Activated T-cell treated with anti-CD3 and anti-CD28 coated beads for 48 hours (primary cell): ENCODE measurements around the gene APP.
"Not testable (repeated sequence)": the region's sequence is repeated elsewhere in the genome, so short reads cannot be mapped to it uniquely, and the experiment has no call there.

Source experiments
- DNase-seq: peaks from one replicate; pipeline ENCODE4 v3.0.0-alpha.2; 2020; ENCODE audit warnings: low read depth

APP gene

DNA sequence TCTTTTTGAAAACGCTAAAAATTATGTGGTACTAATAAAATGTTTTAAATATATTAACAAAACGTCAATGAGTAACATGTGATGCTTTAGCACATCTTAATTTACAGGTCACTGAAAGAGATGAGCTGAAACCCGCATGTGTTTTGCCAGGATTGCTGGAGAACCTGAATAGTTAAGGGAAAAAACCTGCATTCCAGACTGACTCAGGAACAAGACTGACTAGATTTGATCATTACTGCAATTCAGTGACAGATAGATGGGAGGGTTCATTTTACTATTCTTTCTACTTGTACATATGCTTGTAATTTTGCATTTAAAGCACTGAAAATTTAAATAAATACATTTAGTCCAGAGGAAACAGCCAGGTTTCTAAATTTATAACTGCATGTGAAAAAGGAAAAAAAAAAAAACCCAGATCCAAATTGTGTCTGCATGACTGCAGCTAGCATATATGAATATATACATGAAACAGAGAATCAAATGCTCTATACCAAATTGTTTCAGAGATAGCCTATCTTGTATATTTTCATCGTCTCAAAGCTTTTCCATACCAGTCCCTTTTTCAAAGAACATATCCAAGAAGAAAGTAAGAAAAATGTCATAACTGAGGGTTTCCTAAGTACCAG, 71.7 kb downstream of the APP start:
- no peak for DNase-seq

DNA sequence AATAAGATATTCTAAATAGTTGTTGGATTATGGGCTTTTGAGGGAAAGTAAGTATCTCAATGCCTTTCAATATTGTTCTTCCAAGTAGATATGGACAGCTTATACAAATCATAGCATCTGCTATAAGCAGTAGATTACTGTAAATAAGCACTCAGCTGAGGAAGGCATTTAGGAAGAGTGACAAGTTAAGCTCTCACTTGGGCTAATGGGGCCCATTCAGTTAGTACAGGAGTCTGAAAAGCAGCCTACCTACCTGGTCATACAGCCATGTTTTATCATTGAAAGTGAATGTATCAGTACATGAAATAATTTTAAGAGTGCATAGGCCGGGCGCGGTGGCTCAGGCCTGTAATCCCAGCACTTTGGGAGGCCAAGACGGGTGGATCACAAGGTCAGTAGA, 73.1 kb downstream of the APP start:
- DNase-seq: no peak

DNA sequence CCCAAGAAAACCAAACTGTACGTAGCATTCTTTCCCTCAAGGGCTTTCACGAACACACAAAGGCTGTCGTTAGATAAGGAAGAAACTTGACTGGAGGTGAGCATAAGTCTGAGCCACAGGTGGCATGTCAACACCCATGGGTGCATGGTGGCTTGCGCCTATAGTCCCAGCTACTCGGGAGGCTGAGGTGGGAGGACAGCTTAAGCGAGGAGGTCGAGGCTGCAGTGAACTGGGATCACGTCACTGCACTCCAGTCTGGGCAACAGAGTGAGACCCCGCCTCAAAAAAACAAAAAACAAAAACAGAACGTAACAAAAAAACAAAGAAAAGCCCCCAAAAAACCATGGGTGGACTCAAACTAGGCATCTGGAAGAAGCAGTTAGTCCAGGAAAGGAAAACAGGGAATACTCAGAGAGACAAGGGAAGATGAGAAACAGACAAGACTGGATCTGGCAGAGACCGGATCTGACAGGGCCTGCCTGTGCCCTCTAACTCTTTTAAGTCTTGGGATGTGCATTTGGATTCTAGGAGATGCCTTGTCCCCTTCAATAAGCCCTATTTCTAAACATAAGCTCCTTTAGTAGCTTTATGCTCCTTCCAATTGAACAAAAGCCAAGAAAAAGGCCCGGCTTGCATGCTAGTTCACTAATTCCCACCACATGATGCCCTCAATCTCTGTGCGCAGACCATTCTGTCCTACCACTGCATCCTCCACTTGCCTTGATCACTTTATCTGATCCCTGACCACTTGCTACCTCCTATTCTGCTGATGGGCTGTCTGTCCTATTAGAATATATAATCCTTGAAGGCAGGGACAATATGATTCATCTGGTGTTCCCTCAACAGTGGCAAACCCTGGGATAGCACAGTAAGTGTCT, 73.8 kb downstream of the APP start:
- no peak for DNase-seq

DNA sequence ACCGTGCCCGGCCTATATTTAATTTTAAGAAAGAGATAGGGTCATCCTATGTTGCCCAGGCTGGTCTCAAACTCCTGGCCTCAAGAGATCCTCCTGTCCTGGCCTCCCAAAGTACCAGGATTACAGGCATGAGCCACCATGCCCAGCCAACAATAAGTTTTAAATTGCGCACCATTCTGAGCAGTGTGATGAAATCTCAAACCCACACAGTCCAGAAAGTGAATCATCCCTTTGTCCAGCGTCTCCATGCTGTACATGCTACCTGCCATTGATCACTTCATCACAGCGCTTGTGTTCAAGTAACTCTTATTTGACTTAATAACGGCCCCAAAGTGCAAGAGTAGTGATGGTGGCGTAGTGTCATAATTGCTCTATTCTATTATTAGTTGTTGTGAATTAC, 75.4 kb downstream of the APP start:
- no peak for DNase-seq

DNA sequence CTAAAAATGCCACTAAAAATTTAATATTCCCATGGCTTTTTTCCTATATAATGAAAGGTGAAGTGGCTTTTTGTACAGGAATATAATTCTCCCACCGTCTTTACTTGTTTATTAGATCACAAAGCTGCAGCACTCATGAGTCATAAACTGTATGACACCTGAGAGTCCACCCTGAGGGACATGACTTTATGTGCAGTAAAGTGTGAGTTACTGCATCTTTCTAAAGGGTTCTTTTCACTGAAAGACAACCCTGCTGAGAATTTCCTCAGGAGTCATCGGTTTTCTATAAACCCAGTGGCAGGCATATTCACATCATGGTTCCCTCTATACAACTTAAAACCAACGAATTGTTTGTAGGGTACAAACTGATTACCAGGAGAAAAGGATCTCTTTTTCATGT, 77.4 kb downstream of the APP start:
- no peak for DNase-seq

DNA sequence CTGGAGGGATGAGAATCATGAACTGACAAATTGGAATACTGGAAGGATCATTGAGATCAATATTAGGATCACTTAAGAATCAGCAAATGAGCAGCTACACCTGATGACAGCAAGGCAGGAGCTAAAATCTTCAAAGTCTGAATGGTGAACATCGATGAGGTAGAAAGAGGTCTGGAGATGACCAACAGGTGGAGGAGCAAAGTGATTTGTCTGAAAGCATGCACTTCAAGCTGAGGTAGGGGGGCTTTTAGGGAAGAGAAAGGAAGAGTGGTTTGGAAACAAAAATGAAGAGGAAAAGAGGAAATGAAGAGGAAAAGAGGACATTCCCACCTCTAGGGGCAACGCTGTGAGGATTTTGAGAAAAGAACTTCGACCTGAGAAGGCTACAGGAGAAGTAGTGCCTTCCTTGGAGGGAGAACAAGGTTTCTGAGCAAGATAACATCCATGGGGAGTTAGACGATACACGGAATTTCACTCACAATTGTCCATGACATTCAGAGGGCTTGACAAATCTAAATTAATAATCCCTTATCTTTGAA, 79.0 kb downstream of the APP start:
- DNase-seq: no peak

DNA sequence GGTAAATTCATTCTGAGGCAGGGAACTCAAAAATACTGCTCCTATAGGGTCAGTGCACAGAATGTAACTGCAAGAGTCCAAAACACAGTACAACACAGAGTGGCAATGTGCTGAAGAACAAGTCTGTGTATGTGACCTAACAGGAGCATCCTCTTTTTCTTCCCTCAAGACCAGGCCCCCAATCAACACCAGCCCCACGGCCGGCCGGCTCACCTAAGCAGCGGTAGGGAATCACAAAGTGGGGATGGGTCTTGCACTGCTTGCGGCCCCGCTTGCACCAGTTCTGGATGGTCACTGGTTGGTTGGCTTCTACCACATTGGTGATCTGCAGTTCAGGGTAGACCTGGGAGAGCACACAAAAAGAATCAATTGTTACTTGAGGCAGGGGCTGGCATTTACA, 80.8 kb downstream of the APP start:
- DNase-seq: no peak

DNA sequence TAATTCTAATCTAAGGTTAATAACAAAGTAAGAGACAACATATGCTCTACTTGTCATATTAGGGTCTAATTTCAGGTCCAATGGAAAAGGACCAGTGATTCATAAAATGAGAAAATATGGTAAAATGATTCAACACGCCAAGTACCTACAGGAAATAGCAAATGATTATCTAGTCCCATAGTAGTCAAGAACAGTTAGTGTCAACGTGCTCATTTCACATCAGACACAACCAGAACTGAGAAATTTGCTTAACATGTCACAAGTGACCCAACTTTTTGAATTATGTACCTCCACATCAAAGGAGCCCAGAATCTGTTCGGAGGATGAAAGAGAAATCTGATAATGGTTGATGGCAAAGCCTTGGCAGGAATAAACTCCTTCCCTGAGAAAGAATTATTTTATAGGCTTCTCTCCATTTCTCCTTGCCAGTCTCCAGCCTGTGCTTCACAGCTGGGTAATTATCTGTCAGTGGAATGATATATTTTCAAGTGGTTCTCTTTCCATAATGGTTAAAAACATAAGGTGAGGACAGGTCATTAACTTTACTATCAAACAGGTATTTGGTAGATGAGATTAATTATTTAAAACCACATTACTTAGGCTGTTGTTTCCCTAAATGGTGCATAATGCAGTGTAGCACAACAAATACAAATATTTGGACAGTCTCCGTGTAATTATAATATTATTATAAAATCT, 83.2 kb downstream of the APP start:
- DNase-seq: no peak

DNA sequence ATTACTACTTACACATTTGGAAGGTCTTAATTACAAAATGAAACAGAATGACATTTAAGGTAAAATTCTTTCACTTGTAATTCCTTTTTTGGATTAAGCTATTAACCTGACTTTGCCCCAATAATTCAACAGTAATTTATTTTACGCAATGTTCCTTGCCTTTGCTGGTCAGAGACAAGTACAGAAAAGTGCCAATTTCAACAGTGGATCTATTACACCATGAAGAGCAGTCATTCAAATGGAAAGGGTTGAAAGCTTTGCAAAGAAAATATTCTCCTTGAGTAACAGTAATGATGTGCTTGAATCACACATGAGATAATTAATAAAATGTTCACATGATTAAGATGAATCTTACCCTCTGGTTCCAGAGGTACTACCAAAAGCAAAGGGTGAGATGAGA, 84.7 kb downstream of the APP start:
- DNase-seq: no peak

DNA sequence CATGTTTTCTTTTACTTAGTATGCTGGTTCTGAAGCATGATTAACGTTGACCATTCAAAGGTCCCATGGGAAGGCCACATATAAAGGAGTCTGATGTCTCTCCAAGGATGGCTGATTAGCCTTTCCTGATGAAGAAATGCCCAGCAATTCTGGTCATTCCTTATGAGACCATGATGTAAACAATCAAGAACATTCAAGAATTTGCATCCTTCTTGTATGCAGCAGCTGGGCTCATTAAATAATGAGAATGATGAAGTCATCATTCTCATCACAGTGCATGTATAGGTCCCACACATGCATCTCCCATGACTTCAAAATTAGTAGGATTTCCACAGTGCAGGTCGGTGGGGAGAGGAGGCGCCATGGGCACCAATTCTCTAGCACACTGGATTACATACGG, 85.4 kb downstream of the APP start:
- no peak for DNase-seq

DNA sequence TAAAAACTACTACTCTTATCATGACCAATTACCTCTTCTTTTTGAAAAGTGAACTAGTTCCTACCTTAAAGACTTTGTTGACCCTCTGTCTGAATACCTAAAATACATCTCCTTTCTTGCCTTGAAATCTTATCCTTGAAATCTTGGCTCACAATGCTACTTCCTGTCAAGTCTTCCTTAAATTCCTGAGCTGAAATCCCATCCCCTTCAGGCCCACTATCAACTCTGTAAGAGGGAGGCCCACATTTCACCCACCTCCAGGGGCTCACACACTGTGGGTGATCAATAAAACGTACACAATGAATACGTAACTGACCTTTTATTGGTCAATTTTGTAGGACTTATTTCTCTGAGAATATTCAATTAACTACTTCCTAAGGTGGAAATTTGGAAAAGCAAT, 88.0 kb downstream of the APP start:
- no peak for DNase-seq

DNA sequence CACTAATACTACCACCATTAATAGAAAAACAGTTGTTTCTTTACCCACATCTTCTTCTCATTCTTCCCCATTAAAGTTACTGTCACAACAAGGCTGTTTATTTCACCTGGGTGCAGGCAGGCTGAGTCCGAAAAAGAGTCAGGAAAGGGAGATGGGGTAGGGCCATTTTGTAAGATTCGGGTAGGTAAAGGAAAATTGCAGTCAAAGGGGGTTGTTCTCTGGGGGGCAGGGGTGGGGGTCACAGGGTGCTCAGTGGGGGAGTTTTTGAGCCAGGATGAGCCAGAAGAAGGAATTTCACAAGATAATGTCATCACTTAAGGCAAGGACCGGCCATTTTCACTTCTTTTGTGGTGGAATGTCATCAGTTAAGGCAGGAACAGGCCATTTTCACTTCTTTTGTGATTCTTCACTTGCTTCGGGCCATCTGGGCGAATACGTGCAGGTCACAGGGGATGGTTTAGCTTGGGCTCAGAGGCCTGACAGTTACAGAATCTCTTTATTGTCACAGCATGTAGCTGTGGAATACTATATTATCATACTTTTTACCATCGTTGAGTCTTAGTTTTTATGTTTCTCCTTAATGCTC, 89.3 kb downstream of the APP start:
- not testable (repeated sequence) for DNase-seq

DNA sequence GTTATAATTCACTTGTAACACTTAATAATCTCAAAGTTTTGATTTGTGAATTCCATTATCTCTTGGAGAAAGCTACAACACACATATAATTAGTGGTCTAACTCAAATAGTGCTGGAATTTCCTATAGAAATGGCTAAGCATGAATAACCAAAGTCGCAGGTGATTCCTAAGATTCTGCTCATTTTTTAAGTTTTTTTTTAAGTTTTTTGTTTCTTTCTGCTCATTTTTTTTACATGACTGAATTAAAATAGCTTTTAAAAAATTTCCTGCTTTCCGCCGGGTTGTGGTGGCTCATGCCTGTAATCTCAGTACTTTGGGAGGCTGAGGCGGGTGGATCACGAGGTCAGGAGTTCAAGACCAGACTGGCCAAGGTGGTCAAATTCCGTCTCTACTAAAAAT, 90.4 kb downstream of the APP start:
- DNase-seq: no peak

DNA sequence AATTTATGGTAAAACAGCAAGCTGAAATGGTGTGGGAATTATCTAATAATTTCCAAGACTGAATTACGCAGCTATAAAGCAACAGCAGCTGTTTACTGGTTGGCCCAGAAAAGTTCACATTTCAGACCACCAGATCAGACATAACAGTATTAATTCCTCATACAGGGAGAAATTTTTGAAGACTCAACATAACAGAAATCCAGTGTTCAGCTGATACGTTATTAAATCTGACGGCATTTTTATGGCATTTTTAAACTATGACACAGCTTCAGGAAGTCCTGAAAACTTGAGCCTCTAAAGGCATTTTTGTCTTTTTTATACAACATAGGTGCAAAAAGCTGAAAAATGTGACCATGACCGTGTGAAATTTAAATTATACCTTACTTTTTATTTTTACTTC, 91.2 kb downstream of the APP start:
- no peak for DNase-seq

DNA sequence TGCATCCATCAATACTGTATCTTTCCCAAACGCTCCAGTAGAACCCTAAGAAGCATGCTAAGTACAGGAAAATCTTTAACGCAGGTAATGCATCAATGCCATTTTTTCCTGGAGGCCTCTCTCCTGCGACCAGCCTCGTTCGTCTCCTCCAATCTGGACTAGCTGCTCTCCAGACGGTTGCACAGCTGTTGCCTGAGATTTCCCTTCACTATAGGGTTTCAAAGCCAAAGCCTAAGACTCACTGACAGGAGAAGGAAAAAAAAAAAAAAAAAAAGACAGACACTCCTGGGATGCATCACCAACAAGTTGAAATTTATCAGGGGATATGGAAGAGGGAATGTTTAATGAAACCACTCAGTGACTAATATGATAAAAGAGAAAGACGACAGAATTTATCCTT, 93.0 kb downstream of the APP start:
- no peak for DNase-seq

DNA sequence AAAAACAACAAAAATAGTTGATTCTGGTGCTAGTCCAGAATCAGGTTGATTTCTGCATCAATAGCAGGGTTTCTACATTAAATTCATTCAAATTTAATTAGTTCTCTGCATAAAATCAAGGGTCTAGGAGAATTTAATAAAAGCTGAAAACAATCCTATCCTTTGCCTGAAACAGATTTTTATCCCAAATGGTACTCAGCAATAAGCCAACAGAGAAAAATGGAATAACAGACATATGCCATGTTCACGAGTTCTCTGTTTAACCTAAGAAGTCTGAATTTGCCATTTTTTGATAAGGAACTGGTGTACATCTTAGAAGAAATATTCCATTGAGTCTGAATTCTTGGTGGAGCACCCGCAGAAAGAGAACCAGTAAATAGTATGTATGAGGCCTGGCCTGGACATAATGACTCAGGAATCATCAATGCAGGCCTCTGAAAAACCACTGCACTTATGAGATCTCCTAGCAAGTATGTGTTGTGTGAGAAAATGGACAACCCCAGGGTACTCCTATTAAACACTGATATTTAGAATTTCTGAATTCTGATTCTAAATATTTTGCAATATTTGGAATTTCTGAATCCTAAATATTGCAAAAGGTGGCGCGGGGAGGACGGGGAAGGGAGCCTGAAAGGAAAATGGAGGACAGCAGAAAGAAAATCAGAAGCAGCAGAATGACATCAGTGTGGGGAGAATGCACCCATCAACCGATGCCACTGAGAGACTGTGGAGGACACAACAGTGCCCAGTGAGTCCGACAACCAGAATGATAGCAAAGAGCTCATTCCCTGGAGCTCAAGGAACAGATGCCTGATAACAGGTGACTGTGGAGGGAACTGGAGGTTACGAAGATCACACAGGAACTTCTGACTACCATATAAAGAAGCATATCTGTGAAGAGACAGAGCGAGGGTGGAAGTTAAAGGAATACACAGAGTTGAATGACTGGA, 97.6 kb downstream of the APP start:
- DNase-seq: no peak

DNA sequence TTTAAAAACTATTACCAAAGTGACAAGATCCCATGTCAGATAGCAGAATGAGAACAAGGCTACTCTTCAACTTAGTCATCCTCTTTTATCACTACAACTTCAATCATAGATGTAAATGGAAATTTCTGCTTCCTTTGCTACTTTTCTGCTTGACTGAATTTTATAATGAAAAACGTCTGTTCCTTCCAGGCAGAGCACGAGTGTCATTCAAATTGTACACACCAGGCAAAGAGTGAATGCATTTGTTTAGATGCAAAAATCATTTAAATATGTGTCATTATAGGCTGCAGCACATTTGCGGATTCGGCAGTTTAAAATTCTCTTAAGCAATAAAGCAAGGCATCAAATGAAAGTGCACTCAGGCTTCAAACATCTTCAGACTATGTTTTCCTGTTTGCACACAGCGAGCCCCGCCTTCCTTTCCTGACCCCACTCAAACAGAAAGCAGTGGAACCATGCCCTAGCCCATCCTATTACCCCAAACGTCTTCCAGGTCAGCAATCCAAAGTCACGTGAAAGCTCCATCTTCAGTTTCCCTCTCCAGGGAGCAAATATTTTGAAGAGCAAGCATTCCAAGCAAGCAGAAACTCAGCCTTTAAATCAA, 99.6 kb downstream of the APP start:
- DNase-seq: no peak

DNA sequence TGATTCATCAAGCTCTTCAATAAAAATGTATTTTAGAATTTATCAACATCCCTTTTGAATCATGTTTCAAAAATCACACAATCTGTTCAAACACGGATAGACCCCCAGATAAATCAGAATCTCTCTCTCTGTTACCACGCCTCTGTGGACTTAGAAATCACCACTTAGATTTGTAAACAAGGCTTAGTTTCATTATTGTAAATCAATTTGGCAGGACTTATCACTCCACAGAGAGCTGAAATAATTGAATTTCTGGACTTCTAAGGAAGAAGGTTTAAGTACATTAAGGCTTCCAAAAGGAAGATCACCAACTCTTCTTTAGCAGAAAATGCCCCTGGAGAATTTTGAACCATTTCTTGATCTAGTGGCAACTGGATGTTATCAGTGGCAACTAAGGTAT, 100.4 kb downstream of the APP start:
- no peak for DNase-seq

DNA sequence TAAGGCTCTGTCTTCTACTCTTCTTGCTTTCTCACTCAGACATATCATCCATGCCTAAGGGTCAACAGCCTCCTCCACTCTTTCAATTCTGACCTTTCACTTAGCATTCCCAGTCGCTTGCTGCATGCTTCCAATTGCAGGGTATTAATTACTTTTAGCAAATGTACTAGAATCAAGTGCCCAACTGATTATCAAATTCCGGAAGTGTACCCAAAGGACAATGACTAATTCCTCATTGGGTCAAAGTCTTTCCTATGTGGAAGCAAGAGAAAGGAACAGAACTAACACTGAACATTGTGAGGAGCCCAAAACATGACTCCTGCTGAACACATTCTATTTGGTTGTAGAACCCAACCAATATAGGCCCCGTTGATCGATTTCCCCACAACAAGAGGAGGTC, 101.8 kb downstream of the APP start:
- DNase-seq: no peak

DNA sequence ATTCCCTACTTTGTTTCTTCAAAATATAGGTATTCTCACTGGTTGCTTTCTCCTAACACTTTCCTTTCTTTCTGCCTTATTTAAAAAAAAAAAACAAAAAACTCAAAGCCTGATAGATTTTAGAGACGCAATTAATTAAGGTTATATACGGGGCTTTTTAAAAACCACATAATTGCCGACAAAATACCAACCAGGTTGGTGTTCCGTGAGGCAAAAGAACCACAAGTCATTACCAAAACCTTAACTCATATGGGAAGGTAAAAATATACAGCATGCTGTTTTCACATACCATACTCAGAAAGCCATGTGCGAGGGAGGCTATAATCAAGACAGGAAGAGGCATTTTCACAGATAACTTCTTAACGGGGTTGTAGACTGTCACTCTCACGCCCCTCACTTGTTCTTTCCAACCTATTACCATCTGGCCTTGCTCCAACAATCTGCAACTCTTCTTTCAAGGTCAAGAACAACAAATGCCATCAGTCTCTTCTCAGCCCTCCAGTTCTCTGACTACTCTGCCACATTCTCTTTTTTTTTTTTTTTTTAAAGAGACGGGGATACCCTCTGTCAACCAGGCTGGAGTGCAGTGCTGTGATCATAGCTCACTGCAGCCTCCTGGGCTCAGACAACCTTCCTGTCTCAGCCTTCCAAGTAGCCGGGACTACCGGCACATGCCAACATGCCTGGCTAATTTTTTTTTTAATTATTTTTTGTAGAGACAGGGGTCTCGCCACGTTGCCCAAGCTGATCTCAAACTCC, 102.6 kb downstream of the APP start:
- DNase-seq: no peak
